GM19099 (cell line): ENCODE data around the gene UTS2B.

Experiments
- POLR2A ChIP-seq: IDR thresholded peaks from 3 replicates; pipeline ENCODE4 v1.6.1; 2011; ENCODE audit warnings: low read depth; ENCODE audit not compliant: insufficient read length; ENCODE audit errors: extremely low read depth

The UTS2B gene

DNA sequence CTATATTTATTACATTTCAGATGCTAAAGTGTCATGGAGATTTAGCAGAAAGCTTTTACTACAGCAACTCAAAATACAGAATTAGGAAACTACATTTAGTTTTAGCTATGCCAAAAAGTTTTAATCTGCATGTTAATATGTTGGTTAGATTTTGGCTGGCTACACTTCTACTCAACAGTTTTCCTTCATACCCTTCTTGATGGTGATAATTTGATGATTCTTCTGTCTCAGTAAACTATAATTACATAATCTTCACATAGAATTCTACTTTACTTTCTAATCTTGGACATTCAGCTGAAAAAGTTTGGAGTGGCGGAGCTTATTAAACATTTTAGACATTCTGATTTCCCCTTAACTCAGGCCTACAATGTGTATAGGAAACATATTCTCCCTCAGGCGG, 10.0 kb upstream of the UTS2B start:
- TF ChIP-seq POLR2A = no peak

DNA sequence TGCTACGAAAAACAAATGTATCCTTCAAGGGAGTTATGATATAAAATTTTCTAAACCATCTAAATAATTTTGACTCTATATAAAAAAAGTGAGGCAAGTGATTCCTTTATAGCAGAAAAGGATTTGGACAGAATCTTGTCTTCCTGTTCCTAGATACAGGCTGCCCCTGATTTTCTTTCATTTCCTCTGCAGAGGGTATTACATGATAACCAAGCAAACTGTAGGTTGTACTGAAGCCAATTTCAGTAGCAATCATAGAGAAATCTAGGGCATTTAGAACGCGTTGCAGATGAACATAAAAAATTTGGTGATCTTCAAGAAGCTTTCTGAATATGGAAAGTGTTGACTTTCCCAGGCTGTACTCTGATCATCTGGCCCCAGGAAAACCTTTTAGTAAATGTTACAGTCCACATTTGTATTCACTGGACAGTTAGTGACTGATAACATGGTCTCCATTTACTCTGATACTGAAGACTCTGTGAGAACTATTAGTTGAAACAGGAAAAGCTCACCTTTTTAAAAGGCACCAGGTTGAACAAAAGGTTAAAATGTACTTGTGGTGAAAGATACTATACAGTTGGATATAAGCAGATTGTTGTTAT, 9.1 kb upstream of the UTS2B start:
- no peak for TF ChIP-seq POLR2A

DNA sequence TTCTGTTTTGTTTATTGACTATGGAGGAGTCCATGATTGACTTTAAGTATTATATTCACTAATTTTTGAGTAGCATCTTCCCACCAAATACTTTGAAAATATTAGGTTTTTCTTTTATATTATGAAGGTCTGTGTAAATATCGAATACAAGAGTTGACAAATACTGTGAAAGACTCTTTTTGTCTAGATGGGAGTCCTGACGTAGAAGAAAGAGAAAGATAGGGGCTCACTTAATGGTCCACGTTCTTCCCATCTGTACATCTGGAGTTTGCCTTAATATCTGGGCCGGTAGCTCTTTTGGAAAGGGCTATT, 7.8 kb upstream of the UTS2B start:
- TF ChIP-seq POLR2A = no peak

DNA sequence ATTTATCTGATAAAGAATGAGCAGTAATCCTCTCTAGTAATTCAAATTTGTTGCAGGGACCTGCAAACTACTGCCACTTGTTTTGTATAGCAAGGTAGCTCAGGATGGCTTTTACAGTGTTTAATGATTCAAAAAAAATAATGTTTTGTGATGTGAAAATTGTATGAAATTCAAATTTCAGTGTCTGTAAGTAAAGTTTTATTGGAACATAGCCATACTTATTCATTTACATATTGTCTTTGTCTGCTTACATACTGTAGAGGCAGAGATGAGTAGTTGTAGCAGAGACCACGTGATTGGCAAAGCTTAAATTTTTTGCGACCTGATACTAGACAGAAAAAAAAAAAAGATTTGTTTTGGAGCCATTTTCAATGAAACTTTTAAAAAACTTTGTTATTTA, 6.5 kb upstream of the UTS2B start:
- no peak for TF ChIP-seq POLR2A

DNA sequence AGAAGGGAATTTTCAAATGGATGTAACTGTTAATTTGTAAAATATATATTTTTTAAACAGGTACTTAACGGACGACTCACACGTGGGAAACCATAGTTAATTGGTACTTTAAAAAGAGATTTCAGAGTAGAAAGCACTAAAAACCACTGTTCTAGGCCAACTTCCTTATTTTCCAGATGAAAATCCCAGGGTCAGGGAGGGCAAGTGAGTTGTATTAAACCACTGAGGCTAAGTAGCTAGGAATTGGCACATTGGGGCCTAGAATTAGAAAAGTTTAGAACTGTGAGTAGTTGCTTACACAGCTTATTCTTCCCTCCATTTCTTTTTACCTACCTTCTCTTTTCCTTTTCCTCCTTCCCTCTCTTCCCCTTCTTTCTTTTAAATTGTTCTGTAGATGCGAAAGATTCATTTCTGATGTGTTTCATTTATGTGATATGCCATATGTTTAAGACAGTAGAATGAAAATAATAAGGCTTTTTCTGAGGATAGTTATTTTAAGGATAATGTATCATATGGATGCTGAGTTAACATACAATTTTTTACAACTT, 4.1 kb upstream of the UTS2B start:
- no peak for TF ChIP-seq POLR2A

DNA sequence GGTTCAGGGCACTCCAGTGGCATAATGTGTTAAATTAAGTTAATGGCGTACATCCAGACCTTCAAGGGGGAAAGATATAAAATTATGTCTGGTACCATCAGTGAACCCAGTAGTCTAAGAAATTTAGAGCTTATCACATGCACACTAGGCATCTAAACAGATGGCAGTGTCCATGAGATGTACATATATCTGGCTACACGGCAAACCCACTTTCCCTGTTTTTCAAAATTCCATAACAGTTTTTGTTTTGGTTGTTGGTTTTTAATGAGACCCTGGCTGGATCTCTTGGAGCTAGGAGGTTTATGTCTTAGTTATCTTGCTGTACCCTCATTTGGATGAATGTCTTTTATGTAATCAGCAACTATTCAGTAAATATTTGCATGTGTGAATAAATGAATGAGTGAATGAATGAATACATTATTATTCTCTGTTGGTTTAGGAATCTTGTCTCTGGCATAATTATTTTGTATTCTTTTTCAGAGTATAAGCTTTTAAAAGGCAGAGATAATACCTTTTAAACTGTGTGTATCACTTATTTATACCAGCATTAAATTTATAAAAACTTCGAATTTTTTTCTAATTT, 3.1 kb upstream of the UTS2B start:
- no peak for TF ChIP-seq POLR2A

DNA sequence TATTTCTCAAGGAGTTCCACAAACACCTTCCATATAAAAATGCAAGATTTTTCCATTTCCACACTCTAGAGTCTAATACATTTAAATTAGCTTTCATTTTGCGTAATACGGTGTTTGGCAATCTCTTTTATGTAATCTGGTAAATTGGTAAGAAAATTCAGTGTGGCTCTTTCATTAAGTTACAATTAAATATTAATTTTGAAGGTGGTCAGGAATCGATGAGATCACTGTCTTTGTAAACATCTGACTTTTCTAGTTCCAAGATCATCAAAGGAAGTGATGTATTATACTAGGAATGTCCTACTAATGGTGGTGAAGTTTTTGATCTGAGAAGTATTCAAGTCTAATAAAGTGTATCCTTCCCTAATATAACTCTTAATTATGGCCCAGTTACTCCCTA, 1.1 kb upstream of the UTS2B start:
- no peak for TF ChIP-seq POLR2A

DNA sequence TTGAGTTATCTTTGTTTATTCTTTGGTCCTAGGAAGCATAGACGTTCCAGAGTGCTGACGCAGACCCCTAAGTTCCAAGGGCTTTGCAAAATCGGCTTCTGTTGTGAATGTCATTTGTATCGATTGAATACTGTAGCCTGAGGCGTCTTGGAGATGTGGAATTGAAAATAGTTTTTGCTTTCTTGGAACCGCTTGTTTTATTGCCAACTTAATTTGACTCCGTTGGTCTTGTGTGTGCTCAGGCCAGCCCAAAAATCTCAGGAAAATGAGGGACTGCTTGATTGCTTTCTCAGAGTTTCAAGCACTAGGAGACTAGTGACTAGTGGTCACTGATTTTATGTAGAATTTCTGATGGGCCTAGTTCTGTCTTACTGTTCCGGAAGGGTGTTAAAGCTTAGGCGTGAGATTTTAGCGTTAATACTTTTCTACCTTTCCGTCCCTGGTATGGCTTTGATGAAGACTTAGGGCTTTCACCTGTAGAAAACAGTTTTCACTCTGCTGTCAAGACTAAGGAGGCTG, 263 bp upstream of the UTS2B start:
- TF ChIP-seq POLR2A = no peak

DNA sequence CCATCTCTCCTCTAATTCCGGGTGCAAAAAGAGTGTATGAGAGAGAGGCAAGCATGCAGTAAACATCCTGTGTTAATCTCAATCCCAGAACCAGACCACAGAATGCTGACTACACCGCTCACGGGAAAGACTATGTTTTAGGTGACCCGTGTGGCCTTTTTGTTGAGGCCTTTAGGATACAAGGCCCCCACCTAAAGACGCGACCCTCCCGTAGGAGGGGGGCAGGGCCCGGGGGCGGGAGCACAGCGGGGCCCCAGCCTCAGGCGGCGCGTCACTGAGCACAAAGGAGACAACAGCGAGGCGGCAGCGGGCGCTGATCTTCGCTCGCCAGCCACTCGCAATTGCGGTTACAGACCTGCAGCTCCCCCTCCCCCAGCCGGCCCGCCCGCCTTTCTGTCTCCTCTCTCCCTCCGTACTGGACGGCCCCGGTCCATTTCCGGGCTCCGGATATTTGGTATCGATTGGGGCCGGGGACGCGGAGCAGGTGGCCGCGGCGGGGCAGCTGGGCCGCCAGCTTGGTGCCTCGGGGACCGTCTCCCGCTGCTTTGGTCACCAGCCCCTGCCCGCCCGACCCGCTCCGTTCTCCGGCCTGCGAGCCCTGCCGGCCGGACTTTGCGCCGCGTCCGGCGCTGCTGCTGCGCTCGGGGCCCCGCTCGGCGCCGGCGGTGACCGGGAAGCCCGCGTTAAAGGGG, 1.2 kb downstream of the UTS2B start, which contains the start of gene CCDC50:
Gene CCDC50 (plus strand): TSS at position 433 of the 692 bp plus-strand sequence. CDS start 281 bp downstream, outside the sequence.
- TF ChIP-seq POLR2A = peak; percentile 79

DNA sequence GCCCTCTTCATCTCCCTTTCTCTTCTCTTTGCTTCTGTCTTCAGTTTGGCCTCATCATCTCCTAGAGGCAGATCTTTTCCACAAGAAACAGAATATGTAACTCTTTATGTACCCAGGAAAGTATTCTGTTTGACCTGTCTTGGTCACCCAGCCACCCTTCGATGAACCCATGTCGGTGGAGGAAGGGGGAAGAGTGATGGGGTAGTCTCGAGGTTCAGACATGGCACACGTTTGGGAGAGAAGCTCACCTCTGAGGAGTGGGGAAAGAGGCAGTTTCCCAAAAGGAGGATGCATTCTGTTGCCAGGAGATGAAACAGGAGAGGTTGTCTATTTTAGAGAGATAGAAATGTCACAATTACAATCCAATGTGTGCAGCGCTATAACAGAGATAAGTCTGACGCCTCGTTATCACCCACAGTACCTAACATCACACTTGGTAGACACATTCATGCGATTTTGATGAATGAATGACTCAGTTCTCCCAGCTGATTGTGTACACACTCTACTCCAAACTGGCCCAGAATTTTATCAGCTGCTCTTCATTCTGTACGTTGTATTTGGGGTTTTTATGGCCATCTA, 1.9 kb downstream of the UTS2B start:
- no peak for TF ChIP-seq POLR2A

DNA sequence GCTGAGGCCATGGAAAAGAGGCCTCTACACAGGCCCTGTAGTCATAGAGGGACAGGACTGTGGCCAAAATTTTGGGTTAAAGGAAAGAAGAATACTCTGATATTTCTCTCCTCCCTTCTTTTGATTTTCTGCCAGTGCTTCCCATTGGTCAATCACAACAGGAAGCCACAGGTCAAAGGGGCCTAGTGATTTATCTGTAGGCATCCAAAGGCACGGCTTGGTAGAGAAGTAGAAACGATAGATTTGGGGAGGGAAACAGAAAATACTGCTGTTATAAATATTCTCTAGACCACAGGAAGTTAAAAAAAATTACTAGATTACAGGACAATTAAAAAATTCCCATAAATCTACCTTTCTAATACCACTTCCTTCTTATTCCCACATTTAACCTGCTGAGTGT, 2.8 kb downstream of the UTS2B start:
- no peak for TF ChIP-seq POLR2A

DNA sequence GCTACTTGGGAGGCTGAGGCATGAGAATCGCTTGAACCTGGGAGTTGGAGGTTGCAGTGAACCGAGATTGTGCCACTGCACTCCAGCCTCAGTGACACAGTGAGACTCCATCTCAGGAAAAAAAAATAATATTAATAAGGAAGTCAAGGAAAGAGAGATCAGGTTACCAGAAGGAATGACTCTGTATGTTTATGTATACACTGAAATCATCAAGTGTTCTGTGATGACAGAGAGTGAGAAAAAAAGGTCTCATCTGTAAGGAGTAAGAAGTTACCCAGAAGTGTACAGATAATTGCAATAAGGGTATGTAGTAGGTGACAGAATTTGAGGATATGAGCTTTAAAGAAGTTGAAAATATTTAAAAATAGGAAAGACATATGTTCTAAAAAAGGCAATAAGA, 5.4 kb downstream of the UTS2B start:
- no peak for TF ChIP-seq POLR2A

DNA sequence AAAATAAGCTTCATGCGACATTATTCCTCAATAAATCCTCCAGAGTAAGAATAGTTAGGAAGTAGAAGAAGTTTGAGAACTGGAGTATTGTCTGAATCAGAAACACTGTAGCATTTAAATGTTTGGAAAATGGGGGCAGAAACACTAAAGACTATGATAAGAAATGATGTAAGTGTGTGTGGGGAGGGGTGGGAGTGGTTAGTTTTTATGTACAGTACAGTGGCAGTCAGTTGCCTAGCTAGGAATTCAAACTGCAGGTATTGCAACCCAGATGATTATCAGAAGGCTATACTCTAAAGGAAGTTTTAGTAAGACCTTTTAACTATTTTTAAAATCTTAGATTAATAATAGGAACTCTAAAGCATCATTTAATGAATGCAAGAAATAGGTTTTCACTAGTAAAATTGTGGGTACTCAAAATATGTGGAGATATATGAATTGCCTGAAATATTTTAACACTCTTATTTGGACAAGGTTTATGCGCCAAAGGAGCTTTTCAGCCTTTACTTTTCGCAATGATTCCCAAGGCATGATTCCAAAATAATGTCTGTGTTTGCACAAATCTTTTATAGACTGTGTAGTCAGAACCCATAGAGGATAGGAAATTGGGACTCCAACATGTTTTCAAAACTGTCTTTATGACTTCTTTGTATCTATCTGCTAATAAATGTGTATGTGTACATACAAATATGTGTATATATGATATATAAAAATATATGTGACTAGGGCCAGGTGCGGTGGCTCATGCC, 9.1 kb downstream of the UTS2B start:
- no peak for TF ChIP-seq POLR2A

DNA sequence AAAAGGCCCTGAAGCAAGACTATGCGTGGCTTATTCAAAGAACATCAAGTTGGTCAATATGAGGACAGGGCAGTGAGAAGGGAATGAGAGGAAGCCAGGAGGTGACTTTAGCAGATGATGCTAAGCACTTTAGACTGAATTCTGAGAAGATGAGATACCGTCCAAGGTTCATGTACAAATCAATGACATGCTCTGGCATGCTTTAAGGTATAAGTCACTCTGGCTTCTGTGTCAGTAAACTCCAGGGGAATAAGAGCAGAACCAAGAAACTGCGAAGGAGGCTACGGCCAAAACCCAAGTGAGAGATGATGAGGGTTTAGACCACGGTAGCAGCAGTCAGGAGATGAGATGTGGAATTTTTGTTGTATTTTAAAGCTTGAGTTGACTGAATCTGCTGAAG, 10.0 kb downstream of the UTS2B start:
- no peak for TF ChIP-seq POLR2A
